SJCRH30 (cell line): ENCODE data around the gene TM7SF3. TPM values are rescaled to one million over a fixed set of nuclear protein-coding genes. Genes with fewer than 3 reads are reported as not detected.
A peak's percentile ranks its signal among the peaks of the same experiment; 100 is the strongest.
"Not testable (repeated sequence)": the region's sequence is repeated elsewhere in the genome, so short reads cannot be mapped to it uniquely, and the experiment has no call there.

ENCODE experiments used
- DNase-seq, 2 experiments: peaks; one replicate each; pipeline ENCODE4 v3.0.0-alpha.2; 2015 to 2020
- H3K27ac ChIP-seq: fragments of 250-450 bp; sonication (Bioruptor Pico); 2 replicates; pipeline ENCODE4 v1.5.1; 2020; ENCODE audit warnings: mild to moderate bottlenecking, moderate library complexity
- H3K27me3 ChIP-seq: fragments of 250-450 bp; sonication (Bioruptor Pico); 2 replicates; pipeline ENCODE4 v1.5.1; 2020; ENCODE audit warnings: mild to moderate bottlenecking, moderate library complexity
- H3K36me3 ChIP-seq: fragments of 250-450 bp; sonication (Bioruptor Pico); 2 replicates; pipeline ENCODE4 v1.5.1; 2020; ENCODE audit warnings: mild to moderate bottlenecking, moderate library complexity
- H3K4me1 ChIP-seq: fragments of 250-450 bp; sonication (Bioruptor Pico); 2 replicates; pipeline ENCODE4 v1.5.1; 2020; ENCODE audit warnings: mild to moderate bottlenecking, moderate library complexity
- H3K4me3 ChIP-seq: fragments of 250-450 bp; sonication (Bioruptor Pico); 2 replicates; pipeline ENCODE4 v1.5.1; 2020; ENCODE audit warnings: mild to moderate bottlenecking, moderate library complexity
- H3K9me3 ChIP-seq: fragments of 250-450 bp; sonication (Bioruptor Pico); replicated peaks from 2 replicates; pipeline ENCODE4 v1.5.1; 2020; ENCODE audit warnings: mild to moderate bottlenecking, moderate library complexity
- total RNA-seq: library from RNA; depleted of rRNA; stranded (reverse); fragments of >200 nt; shearing (Covaris generic); gene quantifications from 2 replicates; pipeline ENCODE4 v1.2.3, GENCODE V29; 2014

Gene TM7SF3
- total RNA-seq, 1 experiment from 2014 or later = 22.2 TPM

- H3K27me3 ChIP-seq = no peaks in the 10 kb centered on the region
- no peaks in the 10 kb centered on the region; the same call in 1 of the 2 replicates for H3K4me1 ChIP-seq
- H3K27ac ChIP-seq = no peak overlapping the region
- peaks cover 41% of the 10 kb centered on the region for H3K36me3 ChIP-seq
- H3K4me3 ChIP-seq = no peak overlapping the region
- DNase-seq = no peak
- no peaks in the 10 kb centered on the region for H3K9me3 ChIP-seq
Measured at GRCh38 chr12:27026257-27026656, 12.1 kb upstream of the TM7SF3 start.

GRCh38 chr12:27025116-27025515 is 10.9 kb upstream of the TM7SF3 start:
- H3K27ac ChIP-seq = no peak overlapping the region
- no peak overlapping the region for H3K4me3 ChIP-seq
- no peaks in the 10 kb centered on the region for H3K9me3 ChIP-seq
- no peaks in the 10 kb centered on the region for H3K27me3 ChIP-seq
- peaks cover 29% of the 10 kb centered on the region for H3K36me3 ChIP-seq
- DNase-seq = no peak
- no peaks in the 10 kb centered on the region; the same call in 1 of the 2 replicates for H3K4me1 ChIP-seq

GRCh38 chr12:27024291-27024690 is 10.1 kb upstream of the TM7SF3 start:
- DNase-seq = no peak
- Histone ChIP-seq H3K9me3 (no peaks in the 10 kb centered on the region), H3K36me3 (peaks cover 21% of the 10 kb centered on the region), H3K4me1 (no peaks in the 10 kb centered on the region; the same call in 1 of the 2 replicates), H3K4me3 (no peak overlapping the region), H3K27me3 (no peaks in the 10 kb centered on the region), H3K27ac (no peak overlapping the region)

GRCh38 chr12:27020761-27021160 is 6.6 kb upstream of the TM7SF3 start:
- Histone ChIP-seq H3K4me3 (no peak overlapping the region), H3K27me3 (no peaks in the 10 kb centered on the region), H3K27ac (no peak overlapping the region), H3K4me1 (no peaks in the 10 kb centered on the region; the same call in 1 of the 2 replicates), H3K36me3 (no peaks in the 10 kb centered on the region), H3K9me3 (no peaks in the 10 kb centered on the region)
- no peak for DNase-seq

GRCh38 chr12:27018037-27018436 is 3.9 kb upstream of the TM7SF3 start:
- Histone ChIP-seq H3K9me3 (no peaks in the 10 kb centered on the region), H3K36me3 (no peaks in the 10 kb centered on the region), H3K4me1 (0 out of 2 replicates have a peak, but pooled peaks cover 2% of the 10 kb centered on the region), H3K4me3 (no peak overlapping the region), H3K27me3 (no peaks in the 10 kb centered on the region), H3K27ac (no peak overlapping the region)
- no peak for DNase-seq

GRCh38 chr12:27017163-27017823 is 3.1 kb upstream of the TM7SF3 start:
- H3K36me3 ChIP-seq, H3K4me3 ChIP-seq, H3K27ac ChIP-seq, H3K27me3 ChIP-seq, H3K4me1 ChIP-seq, DNase-seq, H3K9me3 ChIP-seq: not testable (repeated sequence)

- DNase-seq = peak in 1 of 2 experiments; percentile 50
- Histone ChIP-seq H3K4me3 (no peak overlapping the region), H3K4me1 (0 out of 2 replicates have a peak, but pooled peaks cover 2% of the 10 kb centered on the region), H3K36me3 (no peaks in the 10 kb centered on the region), H3K27ac (no peak overlapping the region), H3K27me3 (no peaks in the 10 kb centered on the region), H3K9me3 (no peaks in the 10 kb centered on the region)
Measured at GRCh38 chr12:27015730-27016076, 1.5 kb upstream of the TM7SF3 start.

- no peaks in the 10 kb centered on the region for H3K9me3 ChIP-seq
- peak in 1 of 2 experiments; percentile 15 for DNase-seq
- H3K27me3 ChIP-seq = no peaks in the 10 kb centered on the region
- H3K4me3 ChIP-seq = peak overlapping the region; percentile 75
- H3K36me3 ChIP-seq = no peaks in the 10 kb centered on the region
- H3K27ac ChIP-seq = peak overlapping the region; percentile 25; the same call in 1 of the 2 replicates
- H3K4me1 ChIP-seq = 0 out of 2 replicates have a peak, but pooled peaks cover 2% of the 10 kb centered on the region
Measured at GRCh38 chr12:27014859-27015729, 910 bp upstream of the TM7SF3 start.

GRCh38 chr12:27013611-27014084 is 536 bp downstream of the TM7SF3 start:
- H3K4me3 ChIP-seq = peak overlapping the region; percentile 75
- no peak overlapping the region for H3K27ac ChIP-seq
- H3K4me1 ChIP-seq = 0 out of 2 replicates have a peak, but pooled peaks cover 2% of the 10 kb centered on the region

GRCh38 chr12:27012982-27013255 is 1.3 kb downstream of the TM7SF3 start:
- Histone ChIP-seq H3K27ac (no peak overlapping the region), H3K9me3 (no peaks in the 10 kb centered on the region), H3K36me3 (no peaks in the 10 kb centered on the region), H3K27me3 (no peaks in the 10 kb centered on the region), H3K4me1 (0 out of 2 replicates have a peak, but pooled peaks cover 2% of the 10 kb centered on the region), H3K4me3 (no peak overlapping the region)
- DNase-seq = no peak

More at GRCh38 chr12:27013611-27014084, 536 bp downstream of the TM7SF3 start:
- Histone ChIP-seq H3K9me3 (no peaks in the 10 kb centered on the region), H3K27me3 (no peaks in the 10 kb centered on the region), H3K36me3 (no peaks in the 10 kb centered on the region)
- peak in 1 of 2 experiments; percentile 55 for DNase-seq

- no peak for DNase-seq
- H3K27ac ChIP-seq = no peak overlapping the region
- H3K4me1 ChIP-seq = 0 out of 2 replicates have a peak, but pooled peaks cover 2% of the 10 kb centered on the region
- no peak overlapping the region for H3K4me3 ChIP-seq
- H3K36me3 ChIP-seq = no peaks in the 10 kb centered on the region
- H3K9me3 ChIP-seq = no peaks in the 10 kb centered on the region
- H3K27me3 ChIP-seq = no peaks in the 10 kb centered on the region
Measured at GRCh38 chr12:27012239-27012981, 1.8 kb downstream of the TM7SF3 start.

GRCh38 chr12:27009881-27010301 is 4.3 kb downstream of the TM7SF3 start:
- no peaks in the 10 kb centered on the region for H3K27me3 ChIP-seq

GRCh38 chr12:27008081-27008480 is 6.1 kb downstream of the TM7SF3 start:
- Histone ChIP-seq H3K27ac (no peak overlapping the region), H3K4me3 (no peak overlapping the region), H3K27me3 (no peaks in the 10 kb centered on the region), H3K4me1 (peaks cover 17% of the 10 kb centered on the region), H3K36me3 (no peaks in the 10 kb centered on the region), H3K9me3 (no peaks in the 10 kb centered on the region)
- no peak for DNase-seq

More at GRCh38 chr12:27009881-27010301, 4.3 kb downstream of the TM7SF3 start:
- DNase-seq = no peak
- H3K9me3 ChIP-seq = no peaks in the 10 kb centered on the region
- H3K4me1 ChIP-seq = peaks cover 6% of the 10 kb centered on the region; the same call in 1 of the 2 replicates
- H3K4me3 ChIP-seq = no peak overlapping the region
- H3K27ac ChIP-seq = no peak overlapping the region
- no peaks in the 10 kb centered on the region for H3K36me3 ChIP-seq

GRCh38 chr12:27006797-27007467 is 7.3 kb downstream of the TM7SF3 start:
- Histone ChIP-seq H3K4me1 (peaks cover 25% of the 10 kb centered on the region), H3K27ac (no peak overlapping the region), H3K36me3 (no peaks in the 10 kb centered on the region), H3K27me3 (no peaks in the 10 kb centered on the region), H3K4me3 (no peak overlapping the region), H3K9me3 (no peaks in the 10 kb centered on the region)
- no peak for DNase-seq
